HUES6 (cell line): ENCODE measurements around the gene NME9.

Source experiments
- H3K27ac ChIP-seq: 2 replicates; pipeline ENCODE4 v1.7.0; 2013; ENCODE audit warnings: low read depth, mild to moderate bottlenecking, low read length, inconsistent platforms
- H3K27me3 ChIP-seq: 2 replicates; pipeline ENCODE4 v1.6.1; 2013; ENCODE audit warnings: low read length; ENCODE audit not compliant: control insufficient read depth, insufficient read depth
- H3K36me3 ChIP-seq: 2 replicates; pipeline ENCODE4 v1.6.1; 2013; ENCODE audit warnings: low read length; ENCODE audit not compliant: control insufficient read depth, insufficient read depth
- H3K4me1 ChIP-seq: 2 replicates; pipeline ENCODE4 v1.6.1; 2013; ENCODE audit warnings: low read length; ENCODE audit not compliant: control insufficient read depth, insufficient read depth
- H3K4me3 ChIP-seq: 2 replicates; pipeline ENCODE4 v1.5.1; 2013; ENCODE audit warnings: low read depth, low read length
- H3K9ac ChIP-seq: one replicate; pipeline ENCODE4 v1.6.1; 2013; ENCODE audit warnings: mild to moderate bottlenecking, low read length
- H3K9me3 ChIP-seq: 2 replicates; pipeline ENCODE4 v1.6.1; 2013; ENCODE audit warnings: low read depth, low read length; ENCODE audit not compliant: control insufficient read depth, insufficient read depth

NME9 gene

DNA sequence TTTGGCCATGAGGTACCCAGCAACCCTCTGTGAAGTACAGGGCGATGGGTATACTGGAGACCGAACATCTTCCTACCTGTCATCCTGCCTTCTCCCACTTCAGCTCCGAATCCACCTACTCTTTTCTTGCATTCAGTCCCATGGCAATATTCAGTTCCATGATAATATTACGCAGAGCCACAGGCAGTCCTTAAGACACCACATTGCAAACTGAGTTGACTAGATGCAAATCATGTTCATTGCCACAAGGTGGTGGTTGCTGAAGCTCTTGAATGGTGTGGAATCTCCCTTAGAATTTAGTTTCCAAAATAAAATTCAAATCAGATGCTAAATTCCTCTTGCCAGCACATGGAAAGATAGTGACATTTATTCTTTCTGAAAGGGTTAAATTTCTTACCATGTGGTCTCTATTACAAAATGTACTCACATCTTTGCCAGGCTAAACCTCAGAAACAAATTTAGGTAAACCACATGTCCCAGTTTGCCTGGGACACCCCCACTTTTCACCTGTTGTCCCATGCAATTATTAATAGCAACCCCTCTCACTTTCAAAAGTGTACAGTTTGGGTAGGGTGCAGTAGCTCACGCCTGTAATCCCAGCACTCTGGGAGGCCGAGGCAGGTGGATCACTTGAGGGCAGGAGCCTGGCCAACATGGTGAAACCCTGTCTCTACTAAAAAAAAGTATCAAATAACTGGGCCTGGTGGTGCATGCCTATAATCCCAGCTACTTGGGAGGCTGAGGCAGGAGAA, 1.7 kb upstream of the NME9 start:
- no peaks in the 10 kb centered on the region for H3K9me3 ChIP-seq
- H3K4me1 ChIP-seq, result peaks cover 14% of the 10 kb centered on the region
- H3K27ac ChIP-seq, result no peak overlapping the region
- no peak overlapping the region for H3K4me3 ChIP-seq
- no peaks in the 10 kb centered on the region for H3K36me3 ChIP-seq
- no peaks in the 10 kb centered on the region for H3K27me3 ChIP-seq
- no peak overlapping the region for H3K9ac ChIP-seq

DNA sequence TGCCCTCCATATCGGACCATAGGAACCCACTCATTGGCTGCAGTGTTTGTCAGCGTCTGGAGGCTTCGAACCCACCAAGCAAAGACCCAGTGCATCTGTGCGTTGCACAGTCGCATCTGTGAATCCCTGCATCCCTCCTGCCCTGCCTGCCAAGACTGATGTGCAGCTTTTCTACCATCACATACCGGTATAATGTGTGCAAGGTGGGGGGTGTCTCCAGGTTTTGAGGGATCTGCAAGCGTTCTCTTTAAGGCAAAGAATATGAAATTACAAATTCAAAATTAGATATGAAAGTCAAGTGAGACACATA, 288 bp upstream of the NME9 start:
- Histone ChIP-seq H3K36me3 (no peaks in the 10 kb centered on the region), H3K27me3 (no peaks in the 10 kb centered on the region), H3K9ac (no peak overlapping the region), H3K27ac (no peak overlapping the region), H3K9me3 (no peaks in the 10 kb centered on the region), H3K4me3 (peak overlapping the region; percentile 68), H3K4me1 (peaks cover 7% of the 10 kb centered on the region)

DNA sequence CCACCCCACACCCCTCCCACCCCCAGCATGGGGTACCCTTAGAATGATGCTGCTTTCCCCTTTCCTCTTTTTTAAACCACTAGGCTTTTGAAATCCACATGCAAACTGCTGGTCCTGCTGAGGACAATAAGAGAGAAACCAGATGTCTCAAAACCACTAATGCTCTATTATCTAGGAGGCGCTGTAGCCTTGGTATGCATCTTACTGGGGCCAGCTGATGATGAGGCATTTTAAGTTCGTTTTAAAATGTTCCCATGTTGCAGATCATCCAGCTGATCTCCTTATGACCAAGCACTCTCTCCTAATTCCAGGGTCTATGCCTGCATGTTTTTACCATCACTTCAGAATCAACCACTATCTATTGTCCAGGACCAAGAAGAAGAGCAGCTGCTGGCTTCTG, 1.3 kb downstream of the NME9 start:
- no peaks in the 10 kb centered on the region for H3K9me3 ChIP-seq
- no peaks in the 10 kb centered on the region for H3K27me3 ChIP-seq
- H3K36me3 ChIP-seq, result no peaks in the 10 kb centered on the region
- no peak overlapping the region for H3K9ac ChIP-seq
- H3K27ac ChIP-seq, result no peak overlapping the region
- no peak overlapping the region for H3K4me3 ChIP-seq
- H3K4me1 ChIP-seq, result peaks cover 7% of the 10 kb centered on the region

DNA sequence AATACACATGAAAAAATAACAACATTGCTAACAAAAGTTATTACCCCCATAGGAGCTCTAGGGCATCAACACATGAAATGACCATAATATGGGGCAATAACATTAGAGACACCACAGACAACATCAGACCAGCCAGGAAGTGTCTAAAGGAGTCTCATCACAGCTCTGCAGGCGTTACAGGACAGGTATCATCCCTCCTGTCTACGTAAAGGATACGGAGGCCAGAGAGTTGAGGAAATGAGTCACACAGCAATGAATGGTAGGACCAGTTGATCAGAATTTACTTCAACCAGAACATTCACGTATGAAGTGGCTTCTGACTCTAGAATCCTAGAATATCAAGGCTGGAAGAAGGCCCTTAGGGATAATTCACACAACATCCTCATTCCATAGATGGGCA, 1.8 kb downstream of the NME9 start:
- Histone ChIP-seq H3K4me1 (peaks cover 7% of the 10 kb centered on the region), H3K27me3 (no peaks in the 10 kb centered on the region), H3K36me3 (no peaks in the 10 kb centered on the region), H3K9me3 (no peaks in the 10 kb centered on the region), H3K9ac (no peak overlapping the region), H3K4me3 (no peak overlapping the region), H3K27ac (no peak overlapping the region)

DNA sequence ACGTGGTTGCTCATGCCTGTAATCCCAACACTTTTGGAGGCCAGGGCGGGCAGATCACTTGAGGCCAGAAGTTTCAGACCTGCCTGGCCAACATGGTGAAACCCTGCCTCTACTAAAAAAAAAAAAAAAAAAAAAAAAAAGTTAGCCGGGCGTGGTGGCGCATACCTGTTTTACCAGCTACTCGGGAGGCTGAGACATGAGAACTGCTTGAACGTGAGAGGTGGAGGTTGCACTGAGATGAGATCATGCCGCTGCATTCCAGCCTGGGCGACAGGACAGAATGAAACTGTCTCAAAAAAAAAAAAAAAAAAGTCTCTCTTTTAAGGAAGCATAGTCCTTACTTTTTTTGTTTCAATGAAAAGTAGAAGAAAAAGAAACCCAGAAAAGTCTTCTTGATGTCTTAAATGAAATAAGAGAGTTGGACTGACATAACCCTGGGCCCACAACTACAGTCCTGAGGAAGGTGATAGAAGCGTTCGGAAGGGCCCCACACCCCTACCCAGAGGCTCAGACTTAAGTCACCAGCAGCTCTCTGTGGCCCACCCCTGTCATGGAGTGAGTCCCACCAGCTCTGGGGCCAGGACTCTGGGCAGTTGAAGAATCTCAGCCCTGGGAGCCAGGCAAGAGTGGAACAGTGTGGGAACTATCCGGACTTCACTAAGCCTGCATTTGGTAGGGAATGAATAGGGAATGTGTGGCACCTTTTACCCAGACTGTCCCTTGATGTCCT, 2.6 kb downstream of the NME9 start:
- Histone ChIP-seq H3K36me3 (no peaks in the 10 kb centered on the region), H3K27me3 (no peaks in the 10 kb centered on the region), H3K4me3 (no peak overlapping the region), H3K4me1 (peaks cover 12% of the 10 kb centered on the region), H3K27ac (no peak overlapping the region), H3K9ac (no peak overlapping the region), H3K9me3 (no peaks in the 10 kb centered on the region)

DNA sequence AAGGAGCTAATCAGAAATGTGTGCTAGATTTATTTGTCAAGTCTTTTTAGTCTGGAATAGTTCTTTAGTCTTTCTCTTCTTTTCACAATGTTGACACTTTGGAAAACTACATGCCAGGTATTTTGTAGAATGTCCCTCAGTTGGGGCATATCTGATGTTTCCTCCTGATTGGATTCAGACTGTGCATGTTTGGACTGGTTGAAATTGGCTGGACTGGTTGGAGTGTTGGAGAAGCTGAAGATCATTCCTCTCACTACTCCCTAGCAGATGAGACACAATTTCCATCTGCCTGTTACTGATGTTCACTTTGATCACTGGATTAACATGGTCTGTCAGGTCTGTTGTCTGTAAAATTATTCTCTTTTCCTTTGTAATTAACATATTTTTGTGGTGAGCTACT, 3.7 kb downstream of the NME9 start:
- no peaks in the 10 kb centered on the region for H3K36me3 ChIP-seq
- no peaks in the 10 kb centered on the region for H3K27me3 ChIP-seq
- peaks cover 15% of the 10 kb centered on the region for H3K4me1 ChIP-seq
- no peak overlapping the region for H3K9ac ChIP-seq
- no peaks in the 10 kb centered on the region for H3K9me3 ChIP-seq
- no peak overlapping the region for H3K27ac ChIP-seq
- no peak overlapping the region for H3K4me3 ChIP-seq

DNA sequence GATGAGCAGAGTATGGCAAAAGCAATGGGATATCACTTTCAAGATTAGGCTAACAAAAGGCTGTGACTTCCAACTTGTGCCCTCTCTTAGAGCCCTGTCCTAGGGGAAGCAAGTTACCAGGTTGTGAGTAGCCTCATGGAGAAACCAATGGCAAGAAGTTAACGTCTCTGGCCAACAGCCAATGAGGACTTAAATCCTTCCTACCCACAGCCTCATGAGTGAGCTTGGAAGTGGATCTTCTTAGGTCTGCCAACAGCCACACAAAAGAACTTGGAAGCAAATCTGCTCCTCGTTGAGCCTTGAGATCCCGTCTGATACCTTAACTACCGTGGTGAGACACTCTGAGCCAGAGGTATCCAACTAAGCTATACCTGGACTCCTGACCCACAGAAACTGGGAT, 5.7 kb downstream of the NME9 start:
- Histone ChIP-seq H3K27me3 (no peaks in the 10 kb centered on the region), H3K27ac (no peak overlapping the region), H3K36me3 (no peaks in the 10 kb centered on the region), H3K9ac (no peak overlapping the region), H3K9me3 (no peaks in the 10 kb centered on the region), H3K4me3 (no peak overlapping the region), H3K4me1 (peaks cover 15% of the 10 kb centered on the region)

DNA sequence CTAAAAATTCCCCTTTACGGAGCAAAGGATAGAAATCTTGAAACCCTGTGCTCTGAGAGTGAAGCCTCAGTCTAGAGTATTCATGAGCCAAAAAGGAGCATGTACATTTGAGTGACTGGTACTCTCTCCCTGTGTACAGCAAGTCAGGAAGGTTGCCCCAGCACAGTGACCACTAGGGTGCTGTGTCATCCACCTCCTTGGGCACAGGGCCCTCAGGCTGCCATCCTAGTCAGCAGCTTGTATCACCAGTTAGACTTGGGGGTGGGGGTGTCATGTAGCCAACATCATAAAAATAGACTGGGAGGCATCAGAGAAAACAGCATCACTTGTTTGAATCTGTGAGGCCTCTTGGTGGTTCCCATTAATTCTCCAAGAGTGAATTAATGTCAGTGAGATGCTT, 12.0 kb downstream of the NME9 start:
- H3K9ac ChIP-seq, result no peak overlapping the region
- no peak overlapping the region for H3K27ac ChIP-seq
- no peaks in the 10 kb centered on the region for H3K36me3 ChIP-seq
- H3K4me3 ChIP-seq, result no peak overlapping the region
- no peaks in the 10 kb centered on the region for H3K9me3 ChIP-seq
- no peaks in the 10 kb centered on the region for H3K27me3 ChIP-seq
- peaks cover 8% of the 10 kb centered on the region; the same call in 1 of the 2 replicates for H3K4me1 ChIP-seq

DNA sequence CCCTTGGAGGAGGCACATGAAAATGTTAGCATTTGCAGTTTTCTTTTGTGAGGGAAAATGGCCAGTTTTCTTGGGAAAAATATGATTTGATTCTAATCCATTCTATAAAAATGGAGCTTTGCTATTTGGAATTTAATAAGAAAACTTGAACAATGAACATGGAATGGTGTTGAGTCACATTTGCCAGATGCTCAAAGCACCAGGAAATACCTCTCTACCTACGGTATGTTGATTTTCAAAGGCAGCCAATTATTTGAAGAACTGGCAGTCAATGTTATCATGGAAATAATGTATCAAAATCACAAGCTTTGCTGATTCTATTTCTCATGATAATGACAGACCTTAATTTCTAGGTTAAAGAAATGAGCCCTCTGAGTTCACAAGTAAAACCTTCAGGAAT, 14.9 kb downstream of the NME9 start:
- Histone ChIP-seq H3K27ac (no peak overlapping the region), H3K9me3 (no peaks in the 10 kb centered on the region), H3K4me3 (no peak overlapping the region), H3K4me1 (no peaks in the 10 kb centered on the region), H3K9ac (no peak overlapping the region), H3K36me3 (no peaks in the 10 kb centered on the region), H3K27me3 (no peaks in the 10 kb centered on the region)

DNA sequence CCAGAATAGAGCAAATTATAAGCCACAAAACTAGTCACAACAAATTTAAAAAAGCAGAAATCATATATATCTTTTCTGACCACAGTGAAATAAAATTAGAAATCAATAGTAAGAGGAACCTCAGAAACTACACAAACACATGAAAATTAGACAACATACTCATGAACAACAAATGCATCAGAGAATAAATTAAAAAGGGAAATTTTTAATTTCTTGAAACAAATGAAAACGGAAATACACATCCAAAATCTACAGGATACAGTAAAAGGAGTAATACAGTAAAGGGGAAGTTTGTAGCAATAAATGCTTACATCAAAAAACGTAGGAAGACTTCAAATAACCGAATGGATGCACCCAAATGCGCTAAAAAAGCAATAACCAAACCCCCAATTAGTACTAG, 19.2 kb downstream of the NME9 start:
- Histone ChIP-seq H3K9ac (no peak overlapping the region), H3K27me3 (no peaks in the 10 kb centered on the region), H3K27ac (no peak overlapping the region), H3K4me1 (no peaks in the 10 kb centered on the region), H3K36me3 (no peaks in the 10 kb centered on the region), H3K9me3 (peaks cover 11% of the 10 kb centered on the region), H3K4me3 (no peak overlapping the region)

DNA sequence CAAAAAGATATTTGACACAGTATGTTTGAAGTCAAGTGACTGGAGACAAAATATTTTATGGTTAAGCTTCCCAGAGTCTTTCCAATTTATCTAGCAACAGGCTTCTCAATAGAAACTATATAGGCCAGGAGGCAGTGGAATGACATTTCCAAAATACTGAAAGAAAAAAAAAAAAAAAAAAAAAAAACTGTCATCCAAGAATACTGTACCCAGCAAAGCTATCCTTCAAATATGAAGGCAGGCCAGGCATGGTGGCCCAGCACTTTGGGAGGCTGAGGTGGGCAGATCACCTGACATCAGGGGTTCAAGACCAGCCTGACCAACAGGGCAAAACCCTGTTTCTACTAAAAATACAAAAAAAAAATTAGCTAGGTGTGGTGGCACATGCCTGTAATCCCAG, 20.9 kb downstream of the NME9 start:
- Histone ChIP-seq H3K9me3 (peaks cover 11% of the 10 kb centered on the region), H3K27ac (no peak overlapping the region), H3K27me3 (no peaks in the 10 kb centered on the region), H3K9ac (no peak overlapping the region), H3K4me3 (no peak overlapping the region), H3K4me1 (no peaks in the 10 kb centered on the region), H3K36me3 (no peaks in the 10 kb centered on the region)
